K562 (cell line): ENCODE results near the gene STIM1.
"Not testable (repeated sequence)": the region's sequence is repeated elsewhere in the genome, so short reads cannot be mapped to it uniquely, and the experiment has no call there.

Source experiments
- DNMT1 ChIP-seq: fragments of 450-650 bp; IDR thresholded peaks from 2 replicates; pipeline ENCODE4 v1.6.1; 2016; ENCODE audit warnings: antibody characterized with exemption, mild to moderate bottlenecking
- POLR2A ChIP-seq: fragments of 450-650 bp; conservative IDR thresholded peaks from 2 replicates; pipeline ENCODE4 v1.6.1; 2016
- TAF1 ChIP-seq: IDR thresholded peaks from 2 replicates; pipeline ENCODE4 v1.6.1; 2011; ENCODE audit warnings: mild to moderate bottlenecking, low read length, moderate library complexity; ENCODE audit not compliant: insufficient read depth, control insufficient read depth, severe bottlenecking; ENCODE audit errors: extremely low read depth
- ZHX1 ChIP-seq: fragments of 150-350 bp; conservative IDR thresholded peaks from 2 replicates; pipeline ENCODE4 v1.6.1; 2014; ENCODE audit warnings: low read length
- ZNF644 ChIP-seq: fragments of 200-800 bp; sonication (Bioruptor generic); IDR thresholded peaks from 2 replicates; pipeline ENCODE4 v1.6.1; 2016; ENCODE audit warnings: low read depth, missing genetic modification characterization, missing compliant biosample characterization
- ZNF76 ChIP-seq: fragments of 250-450 bp; sonication (Bioruptor Pico); IDR thresholded peaks from 2 replicates; pipeline ENCODE4 v1.4.0; 2020; ENCODE audit warnings: mild to moderate bottlenecking, moderate library complexity, borderline replicate concordance
- TF ChIP-seq, protein P1 (sequence below), 3 experiments: IDR thresholded peaks in 2 of 3; conservative IDR thresholded peaks in 1 of 3; 2 replicates each; pipeline ENCODE4 v1.5.1; 2011 to 2012; ENCODE audit warnings: low read length in 3 of 3, mild to moderate bottlenecking in 3 of 3, control low read depth in 2 of 3, improper control_type of control experiment in 1 of 3, inconsistent platforms in 1 of 3, low read depth in 1 of 3, mixed read lengths in 1 of 3, moderate library complexity in 1 of 3; ENCODE audit not compliant: insufficient read depth in 2 of 3
- TF ChIP-seq, protein P2 (sequence below): sonication (generic); formaldehyde crosslinking; IDR thresholded peaks from 2 replicates; pipeline ENCODE4 v1.8.1; 2023; ENCODE audit warnings: mild to moderate bottlenecking, missing genetic modification reagents

DNA sequence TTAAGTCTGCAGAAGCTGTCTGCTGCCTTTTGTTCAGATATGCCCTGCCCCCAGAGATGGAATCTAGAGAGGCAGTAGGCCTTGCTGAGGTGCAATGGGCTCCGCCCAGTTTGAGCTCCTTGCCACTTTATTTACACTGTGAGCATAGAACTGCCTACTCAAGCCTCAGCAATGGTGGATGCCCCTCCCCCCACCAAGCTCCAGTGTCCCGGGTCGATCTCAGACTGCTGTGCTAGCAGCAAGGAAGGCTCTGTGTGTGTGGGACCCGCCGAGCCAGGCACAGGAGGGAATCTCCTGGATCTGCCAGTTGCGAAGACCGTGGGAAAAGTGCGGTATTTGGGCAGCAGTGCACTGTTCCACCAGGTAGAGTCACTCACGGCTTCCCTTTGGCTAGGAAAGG lies 161.1 kb downstream of the STIM1 start:
- not testable (repeated sequence) for TF ChIP-seq ZNF76; ZNF644 (tag); ZHX1; DNMT1; TAF1; POLR2A
- TF ChIP-seq, protein P1, sequence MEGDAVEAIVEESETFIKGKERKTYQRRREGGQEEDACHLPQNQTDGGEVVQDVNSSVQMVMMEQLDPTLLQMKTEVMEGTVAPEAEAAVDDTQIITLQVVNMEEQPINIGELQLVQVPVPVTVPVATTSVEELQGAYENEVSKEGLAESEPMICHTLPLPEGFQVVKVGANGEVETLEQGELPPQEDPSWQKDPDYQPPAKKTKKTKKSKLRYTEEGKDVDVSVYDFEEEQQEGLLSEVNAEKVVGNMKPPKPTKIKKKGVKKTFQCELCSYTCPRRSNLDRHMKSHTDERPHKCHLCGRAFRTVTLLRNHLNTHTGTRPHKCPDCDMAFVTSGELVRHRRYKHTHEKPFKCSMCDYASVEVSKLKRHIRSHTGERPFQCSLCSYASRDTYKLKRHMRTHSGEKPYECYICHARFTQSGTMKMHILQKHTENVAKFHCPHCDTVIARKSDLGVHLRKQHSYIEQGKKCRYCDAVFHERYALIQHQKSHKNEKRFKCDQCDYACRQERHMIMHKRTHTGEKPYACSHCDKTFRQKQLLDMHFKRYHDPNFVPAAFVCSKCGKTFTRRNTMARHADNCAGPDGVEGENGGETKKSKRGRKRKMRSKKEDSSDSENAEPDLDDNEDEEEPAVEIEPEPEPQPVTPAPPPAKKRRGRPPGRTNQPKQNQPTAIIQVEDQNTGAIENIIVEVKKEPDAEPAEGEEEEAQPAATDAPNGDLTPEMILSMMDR (IDR thresholded peaks at IDR 0.05 in 2 of 3, conservative IDR thresholded peaks at IDR 0.05 in 1 of 3; ENCODE audit: insufficient read depth in 2 of 3, low read depth in 1 of 3, low read length in 3 of 3), result not testable (repeated sequence)
- TF ChIP-seq, protein P2, sequence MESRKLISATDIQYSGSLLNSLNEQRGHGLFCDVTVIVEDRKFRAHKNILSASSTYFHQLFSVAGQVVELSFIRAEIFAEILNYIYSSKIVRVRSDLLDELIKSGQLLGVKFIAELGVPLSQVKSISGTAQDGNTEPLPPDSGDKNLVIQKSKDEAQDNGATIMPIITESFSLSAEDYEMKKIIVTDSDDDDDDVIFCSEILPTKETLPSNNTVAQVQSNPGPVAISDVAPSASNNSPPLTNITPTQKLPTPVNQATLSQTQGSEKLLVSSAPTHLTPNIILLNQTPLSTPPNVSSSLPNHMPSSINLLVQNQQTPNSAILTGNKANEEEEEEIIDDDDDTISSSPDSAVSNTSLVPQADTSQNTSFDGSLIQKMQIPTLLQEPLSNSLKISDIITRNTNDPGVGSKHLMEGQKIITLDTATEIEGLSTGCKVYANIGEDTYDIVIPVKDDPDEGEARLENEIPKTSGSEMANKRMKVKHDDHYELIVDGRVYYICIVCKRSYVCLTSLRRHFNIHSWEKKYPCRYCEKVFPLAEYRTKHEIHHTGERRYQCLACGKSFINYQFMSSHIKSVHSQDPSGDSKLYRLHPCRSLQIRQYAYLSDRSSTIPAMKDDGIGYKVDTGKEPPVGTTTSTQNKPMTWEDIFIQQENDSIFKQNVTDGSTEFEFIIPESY (CRISPR knock-in tag), result not testable (repeated sequence)
